Lung (tissue), 12 donors: ENCODE measurements around the gene VAMP5. TPM values are rescaled to one million over a fixed set of nuclear protein-coding genes. Genes with fewer than 3 reads are reported as not detected.
A peak's percentile ranks its signal among the peaks of the same experiment; 100 is the strongest.

ENCODE experiments used
- ATAC-seq: fragments of 200-7000 bp; cut with Tn5 transposase; one replicate; pipeline ENCODE4 v1.9.1; 2020; ENCODE audit warnings: moderate number of reproducible peaks; ENCODE audit not compliant: insufficient read depth, low FRiP score
- DNase-seq, 3 donors: peaks; one replicate each; pipeline ENCODE4 v3.0.0-alpha.2; 2013 to 2017
- H3K27ac ChIP-seq, 2 donors: one replicate each; pipeline ENCODE4 v1.5.1; 2013; ENCODE audit warnings: mild to moderate bottlenecking in 2 of 2, moderate library complexity in 2 of 2, control low read depth in 1 of 2, inconsistent platforms in 1 of 2, low read depth in 1 of 2, low read length in 1 of 2
- H3K27me3 ChIP-seq, 3 donors: one replicate each; pipeline ENCODE4 v1.5.1; 2013; ENCODE audit warnings: low read length in 2 of 3; ENCODE audit not compliant: control insufficient read depth in 3 of 3, insufficient read depth in 3 of 3
- H3K36me3 ChIP-seq, 4 donors: one replicate each; pipeline ENCODE4 v1.5.1; 2013; ENCODE audit warnings: low read length in 4 of 4, mild to moderate bottlenecking in 1 of 4, moderate library complexity in 1 of 4; ENCODE audit not compliant: control insufficient read depth in 4 of 4, insufficient read depth in 4 of 4
- H3K4me1 ChIP-seq, 5 donors: one replicate each; pipeline ENCODE4 v1.5.1; 2013; ENCODE audit warnings: low read length in 5 of 5, mild to moderate bottlenecking in 2 of 5, moderate library complexity in 1 of 5; ENCODE audit not compliant: control insufficient read depth in 5 of 5, insufficient read depth in 5 of 5
- H3K4me3 ChIP-seq: one replicate; pipeline ENCODE4 v1.5.1; 2013; ENCODE audit warnings: mild to moderate bottlenecking, control low read depth, moderate library complexity
- H3K9ac ChIP-seq, 2 donors: one replicate each; pipeline ENCODE4 v1.5.1; 2013; ENCODE audit warnings: low read length in 2 of 2, control low read depth in 1 of 2; ENCODE audit not compliant: insufficient read depth in 1 of 2
- H3K9me3 ChIP-seq, 4 donors: one replicate each; pipeline ENCODE4 v1.5.1; 2013; ENCODE audit warnings: low read length in 3 of 4, mild to moderate bottlenecking in 1 of 4, moderate library complexity in 1 of 4; ENCODE audit not compliant: control insufficient read depth in 4 of 4, insufficient read depth in 3 of 4
- CTCF ChIP-seq: IDR thresholded peaks from 2 replicates; pipeline ENCODE4 v1.5.1; 2012; ENCODE audit warnings: mild to moderate bottlenecking; ENCODE audit errors: control extremely low read depth, extremely low read depth
- WGBS, 2 donors: extraction: QIAGEN DNeasy Blood & Tissue Kit; methylation state at CpG; one replicate each; pipeline ENCODE4 v1.1.7; 2013; 5-methylcytosine and 5-hydroxymethylcytosine counted together
- polyA plus RNA-seq, 2 donors: library from polyadenylated mRNA; stranded (reverse); fragments of 200-250 nt; gene quantifications; one replicate each; pipeline ENCODE4 v1.2.1, GENCODE V29; 2013
- total RNA-seq, 2 donors: library from RNA; depleted of rRNA in 1 of 2; stranded (reverse); fragments of >200 nt in 1 of 2; gene quantifications; one replicate each; pipeline ENCODE4 v1.2.1, GENCODE V29; 2014 to 2021
- donor health status: control.
- donor health status: control.
- donor health status: Bipolar disorder and iron deficiency.
- donor health status: healthy.
- donor health status: DM: yes; HTN: yes; CAD: no.

Gene VAMP5
- total and polyA plus RNA-seq, 4 donors = 18.5 to 165 (median 73.0) TPM

- 4% methylated on average over 63 to 64 of the region's 64 CpGs for WGBS, 2 donors
- Histone ChIP-seq H3K27me3 (no peaks in the 10 kb centered on the region), H3K9me3 (no peaks in the 10 kb centered on the region), H3K36me3 (peaks cover 0 to 11% (median 5%) of the 10 kb centered on the region in 4 donors), H3K4me1 (peaks cover 0 to 18% (median 6%) of the 10 kb centered on the region in 5 donors), H3K9ac (peak within 1 kb of the TSS; percentile 73 to 93), H3K27ac (peak within 1 kb of the TSS; percentile 76 to 91), H3K4me3 (peak within 1 kb of the TSS; percentile 57)
- DNase-seq (peak; percentile 97 to 98 (median 97)), ATAC-seq (peak; percentile 96)
- TF ChIP-seq CTCF = peak; percentile 25
These were observed 22.7 kb upstream of the VAMP5 start, which contains the start of gene GGCX for GRCh38 chr2:85561280-85562212. Gene GGCX (minus strand): TSS chr2:85561493. CDS start chr2:85561428, 65 bp downstream.

- Histone ChIP-seq H3K9me3 (no peaks in the 10 kb centered on the region), H3K4me1 (peaks cover 0 to 18% (median 6%) of the 10 kb centered on the region in 5 donors), H3K27me3 (no peaks in the 10 kb centered on the region), H3K36me3 (no peaks in the 10 kb centered on the region), H3K9ac (no peak overlapping the region), H3K4me3 (no peak overlapping the region), H3K27ac (no peak overlapping the region)
- DNase-seq = no peak
- 85 to 90% methylated on average over 5 of the region's 5 CpGs for WGBS, 2 donors
- no peak for ATAC-seq
- TF ChIP-seq CTCF = no peak
These were observed 20.1 kb upstream of the VAMP5 start for GRCh38 chr2:85564144-85564563.

- Histone ChIP-seq H3K9ac (no peak overlapping the region), H3K27ac (no peak overlapping the region), H3K4me3 (no peak overlapping the region), H3K27me3 (no peaks in the 10 kb centered on the region), H3K4me1 (peaks cover 0 to 4% (median 0%) of the 10 kb centered on the region in 5 donors), H3K36me3 (no peaks in the 10 kb centered on the region), H3K9me3 (no peaks in the 10 kb centered on the region)
- WGBS, 2 donors = 84 to 91% methylated on average over 4 of the region's 4 CpGs
- ATAC-seq (no peak), DNase-seq (no peak)
- no peak for TF ChIP-seq CTCF
These were observed 18.0 kb upstream of the VAMP5 start for GRCh38 chr2:85566265-85566664.
